HG02852 (cell line): ENCODE measurements around the gene IRF4.
A peak's percentile ranks its signal among the peaks of the same experiment; 100 is the strongest.

ENCODE experiments used
- ATAC-seq: cut with Tn5 transposase; IDR thresholded peaks from one replicate; pipeline ENCODE4 v1.9.1; 2021; ENCODE audit warnings: mild to moderate bottlenecking, moderate library complexity; ENCODE audit not compliant: unreplicated experiment

IRF4 gene

GRCh38 chr6:352896-353470 lies 38.6 kb upstream of the IRF4 start:
- no peak for ATAC-seq

- no peak for ATAC-seq
These were observed 37.6 kb upstream of the IRF4 start for GRCh38 chr6:353642-354614.

- no peak for ATAC-seq
These were observed 36.8 kb upstream of the IRF4 start for GRCh38 chr6:354631-355280.

GRCh38 chr6:355373-356208 lies 36.0 kb upstream of the IRF4 start:
- ATAC-seq, result no peak

GRCh38 chr6:356828-357251 lies 34.7 kb upstream of the IRF4 start:
- peak; percentile 41 for ATAC-seq

- ATAC-seq, result no peak
These were observed 34.2 kb upstream of the IRF4 start for GRCh38 chr6:357261-357790.

GRCh38 chr6:357791-358341 lies 33.7 kb upstream of the IRF4 start:
- ATAC-seq, result no peak

- no peak for ATAC-seq
These were observed 33.1 kb upstream of the IRF4 start for GRCh38 chr6:358432-358831.

GRCh38 chr6:358847-359246 lies 32.7 kb upstream of the IRF4 start:
- ATAC-seq, result no peak

- no peak for ATAC-seq
These were observed 32.1 kb upstream of the IRF4 start for GRCh38 chr6:359261-360035.

- ATAC-seq, result no peak
These were observed 31.2 kb upstream of the IRF4 start for GRCh38 chr6:360349-360748.

- ATAC-seq, result no peak
These were observed 30.7 kb upstream of the IRF4 start for GRCh38 chr6:360764-361373.

- ATAC-seq, result no peak
These were observed 30.0 kb upstream of the IRF4 start for GRCh38 chr6:361411-362132.

- ATAC-seq, result no peak
These were observed 29.2 kb upstream of the IRF4 start for GRCh38 chr6:362231-362923.

GRCh38 chr6:362924-363249 lies 28.7 kb upstream of the IRF4 start:
- no peak for ATAC-seq

GRCh38 chr6:363291-363690 lies 28.3 kb upstream of the IRF4 start:
- ATAC-seq, result no peak

GRCh38 chr6:363909-364308 lies 27.6 kb upstream of the IRF4 start:
- ATAC-seq, result no peak
